HG03097 (cell line): ENCODE measurements around the gene ARHGEF7.
"Not testable (repeated sequence)": the region's sequence is repeated elsewhere in the genome, so short reads cannot be mapped to it uniquely, and the experiment has no call there.

Experiments used
- ATAC-seq: cut with Tn5 transposase; IDR thresholded peaks from one replicate; pipeline ENCODE4 v1.9.1; 2021; ENCODE audit not compliant: unreplicated experiment, low FRiP score

Gene ARHGEF7, protein sequence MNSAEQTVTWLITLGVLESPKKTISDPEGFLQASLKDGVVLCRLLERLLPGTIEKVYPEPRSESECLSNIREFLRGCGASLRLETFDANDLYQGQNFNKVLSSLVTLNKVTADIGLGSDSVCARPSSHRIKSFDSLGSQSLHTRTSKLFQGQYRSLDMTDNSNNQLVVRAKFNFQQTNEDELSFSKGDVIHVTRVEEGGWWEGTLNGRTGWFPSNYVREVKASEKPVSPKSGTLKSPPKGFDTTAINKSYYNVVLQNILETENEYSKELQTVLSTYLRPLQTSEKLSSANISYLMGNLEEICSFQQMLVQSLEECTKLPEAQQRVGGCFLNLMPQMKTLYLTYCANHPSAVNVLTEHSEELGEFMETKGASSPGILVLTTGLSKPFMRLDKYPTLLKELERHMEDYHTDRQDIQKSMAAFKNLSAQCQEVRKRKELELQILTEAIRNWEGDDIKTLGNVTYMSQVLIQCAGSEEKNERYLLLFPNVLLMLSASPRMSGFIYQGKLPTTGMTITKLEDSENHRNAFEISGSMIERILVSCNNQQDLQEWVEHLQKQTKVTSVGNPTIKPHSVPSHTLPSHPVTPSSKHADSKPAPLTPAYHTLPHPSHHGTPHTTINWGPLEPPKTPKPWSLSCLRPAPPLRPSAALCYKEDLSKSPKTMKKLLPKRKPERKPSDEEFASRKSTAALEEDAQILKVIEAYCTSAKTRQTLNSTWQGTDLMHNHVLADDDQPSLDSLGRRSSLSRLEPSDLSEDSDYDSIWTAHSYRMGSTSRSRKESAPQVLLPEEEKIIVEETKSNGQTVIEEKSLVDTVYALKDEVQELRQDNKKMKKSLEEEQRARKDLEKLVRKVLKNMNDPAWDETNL

DNA sequence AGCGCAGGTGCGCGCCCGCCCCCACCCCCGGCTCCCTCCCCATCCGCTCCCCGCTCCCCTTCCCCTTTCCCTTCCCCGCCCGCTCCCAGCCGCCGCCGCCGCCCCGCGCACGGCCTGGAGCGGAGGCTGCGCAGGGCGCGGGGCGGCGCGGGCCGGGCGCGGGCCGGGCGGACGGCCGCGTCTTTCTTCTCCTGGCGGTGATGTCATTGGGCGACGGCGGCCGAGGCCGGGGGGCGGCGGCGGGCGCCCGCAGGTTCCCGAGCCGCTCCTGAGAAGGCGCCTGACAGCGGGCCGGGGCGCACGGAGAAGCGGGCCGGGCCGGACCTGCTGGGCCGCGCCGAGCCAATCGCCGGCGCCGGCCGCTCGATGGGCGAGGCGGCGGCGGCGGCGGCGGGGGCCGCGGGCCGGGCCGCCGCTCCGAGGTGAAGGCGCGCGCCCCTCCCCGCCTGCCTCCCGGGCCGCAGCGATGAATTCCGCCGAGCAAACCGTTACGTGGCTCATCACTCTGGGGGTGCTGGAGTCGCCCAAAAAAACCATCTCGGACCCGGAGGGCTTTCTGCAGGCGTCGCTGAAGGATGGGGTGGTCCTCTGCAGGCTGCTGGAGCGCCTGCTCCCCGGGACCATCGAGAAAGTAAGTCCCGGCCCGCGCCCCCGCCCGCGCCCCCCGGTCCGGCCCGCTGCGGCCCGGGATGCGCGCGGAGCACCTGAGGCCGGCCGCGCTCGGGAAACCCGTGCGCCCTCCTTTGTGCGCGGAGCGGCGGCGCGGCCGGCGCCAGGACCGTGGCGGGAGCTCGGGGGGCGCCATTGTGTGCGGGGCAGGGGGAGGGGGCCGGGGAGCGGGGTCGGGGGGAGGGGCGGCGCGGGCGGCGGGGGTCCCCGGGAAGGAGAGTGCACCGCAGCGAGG, at the start of gene ARHGEF7:
ARHGEF7 (plus strand) TSS at position 250 of the 904 bp plus-strand sequence; CDS start at position 467, 217 bp downstream.
- ATAC-seq: no peak

DNA sequence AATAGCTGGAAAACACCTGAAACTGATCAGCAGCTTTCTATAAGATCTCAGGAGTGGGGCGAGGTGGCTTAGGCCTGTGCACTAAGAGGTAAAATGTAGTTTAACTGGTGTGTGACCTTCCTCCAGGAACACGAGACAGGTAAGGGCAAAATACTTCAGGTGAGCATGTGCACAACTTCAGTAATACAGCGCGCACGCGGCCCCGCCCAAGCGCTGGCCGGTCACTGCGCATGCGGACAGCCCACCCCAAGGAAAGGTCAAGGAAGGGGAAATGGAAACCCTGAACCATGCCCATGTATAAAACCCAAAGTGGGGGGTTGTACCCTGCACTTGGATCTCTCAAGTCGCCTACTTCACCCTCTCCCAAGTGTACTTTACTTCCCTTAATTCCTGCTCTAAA, 49.4 kb upstream of the ARHGEF7 start:
- no peak for ATAC-seq

DNA sequence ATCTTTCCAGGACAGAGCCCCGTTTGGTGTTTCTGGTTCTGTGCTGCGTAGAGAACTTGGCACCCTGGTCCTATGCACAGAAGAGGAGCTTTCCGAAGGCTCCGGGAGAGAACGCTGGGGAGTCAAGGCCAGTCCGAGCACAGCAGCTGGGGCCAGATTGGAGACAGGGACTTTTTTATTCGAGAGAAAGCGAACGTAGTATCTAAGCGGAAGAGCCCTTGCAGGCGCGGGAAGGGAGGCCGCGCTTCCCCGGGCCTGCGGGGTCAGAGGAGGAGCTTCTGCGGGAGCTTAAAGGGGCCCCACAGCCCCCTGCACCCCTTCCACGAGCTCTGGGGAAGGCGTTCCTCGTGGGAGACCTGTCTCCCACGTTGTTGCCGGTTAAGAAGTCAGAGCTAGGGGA, 48.6 kb upstream of the ARHGEF7 start:
- ATAC-seq: no peak

DNA sequence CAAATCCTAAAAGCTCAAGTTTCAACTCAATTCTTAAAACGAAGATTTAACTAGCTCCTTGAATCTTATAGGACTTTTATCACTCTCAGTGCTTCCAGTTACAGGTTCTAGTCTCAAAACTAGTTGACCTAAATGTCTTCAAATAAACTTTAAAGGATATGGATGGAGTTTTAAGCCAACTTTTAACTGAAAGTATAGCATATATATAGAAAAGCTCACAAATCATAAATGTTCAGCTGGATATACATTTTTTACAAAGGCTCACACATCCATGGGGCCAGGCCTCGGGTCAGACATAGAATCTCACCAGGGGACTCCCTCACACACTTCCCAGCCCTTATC, 47.1 kb upstream of the ARHGEF7 start:
- ATAC-seq: no peak

DNA sequence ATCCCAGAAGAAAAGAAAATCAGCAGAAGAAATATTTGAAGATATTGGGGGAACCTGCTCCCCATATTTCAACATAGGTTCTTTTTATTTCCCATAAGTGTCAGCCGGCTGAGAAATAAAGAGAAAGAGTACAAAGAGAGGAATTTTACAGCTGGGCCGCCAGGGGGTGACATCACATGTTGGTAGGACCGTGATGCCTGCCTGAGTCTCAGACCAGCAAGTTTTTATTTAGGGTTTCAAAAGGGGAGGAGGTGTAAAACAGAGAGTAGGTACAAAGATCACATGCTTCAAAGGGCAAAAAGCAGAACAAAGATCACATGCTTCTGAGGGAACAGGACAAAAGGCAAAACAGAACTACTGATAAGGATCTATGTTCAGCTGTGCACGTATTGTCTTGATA, 44.0 kb upstream of the ARHGEF7 start:
- ATAC-seq: not testable (repeated sequence)

DNA sequence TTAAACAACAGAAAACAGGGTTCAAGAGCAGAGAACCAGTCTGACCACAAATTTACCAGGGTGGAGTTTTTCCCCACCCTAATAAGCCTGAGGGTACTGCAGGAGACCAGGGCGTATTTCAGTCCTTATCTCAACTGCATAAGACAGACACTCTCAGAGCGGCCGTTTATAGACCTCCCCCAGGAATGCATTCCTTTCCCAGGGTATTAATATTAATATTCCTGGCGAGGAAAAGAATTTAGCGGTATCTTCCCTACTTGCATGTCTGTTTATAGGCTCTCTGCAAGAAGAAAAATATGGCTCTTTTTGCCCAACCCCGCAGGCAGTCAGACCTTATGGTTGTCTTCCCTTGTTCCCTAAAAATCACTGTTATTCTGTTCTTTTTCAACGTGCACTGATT, 43.6 kb upstream of the ARHGEF7 start:
- ATAC-seq: not testable (repeated sequence)

DNA sequence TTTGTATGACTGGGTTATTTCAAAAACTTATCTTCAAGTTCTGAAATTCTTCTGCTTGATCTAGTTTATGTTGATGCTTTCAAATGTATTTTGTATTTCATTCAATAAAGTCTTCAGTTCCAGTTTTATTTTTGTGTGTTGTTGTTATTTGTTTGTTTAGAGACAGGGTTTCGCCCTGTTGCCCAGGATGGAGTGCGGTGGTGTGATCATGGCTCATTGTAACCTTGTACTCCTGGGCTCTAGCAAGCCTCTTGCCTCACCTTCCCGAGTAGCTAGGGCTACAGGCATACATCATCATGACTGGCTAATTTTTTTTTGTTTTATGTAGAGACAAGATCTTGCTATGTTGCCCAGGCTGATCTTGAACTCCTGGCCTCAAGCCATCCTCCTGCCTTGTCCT, 40.3 kb upstream of the ARHGEF7 start:
- no peak for ATAC-seq

DNA sequence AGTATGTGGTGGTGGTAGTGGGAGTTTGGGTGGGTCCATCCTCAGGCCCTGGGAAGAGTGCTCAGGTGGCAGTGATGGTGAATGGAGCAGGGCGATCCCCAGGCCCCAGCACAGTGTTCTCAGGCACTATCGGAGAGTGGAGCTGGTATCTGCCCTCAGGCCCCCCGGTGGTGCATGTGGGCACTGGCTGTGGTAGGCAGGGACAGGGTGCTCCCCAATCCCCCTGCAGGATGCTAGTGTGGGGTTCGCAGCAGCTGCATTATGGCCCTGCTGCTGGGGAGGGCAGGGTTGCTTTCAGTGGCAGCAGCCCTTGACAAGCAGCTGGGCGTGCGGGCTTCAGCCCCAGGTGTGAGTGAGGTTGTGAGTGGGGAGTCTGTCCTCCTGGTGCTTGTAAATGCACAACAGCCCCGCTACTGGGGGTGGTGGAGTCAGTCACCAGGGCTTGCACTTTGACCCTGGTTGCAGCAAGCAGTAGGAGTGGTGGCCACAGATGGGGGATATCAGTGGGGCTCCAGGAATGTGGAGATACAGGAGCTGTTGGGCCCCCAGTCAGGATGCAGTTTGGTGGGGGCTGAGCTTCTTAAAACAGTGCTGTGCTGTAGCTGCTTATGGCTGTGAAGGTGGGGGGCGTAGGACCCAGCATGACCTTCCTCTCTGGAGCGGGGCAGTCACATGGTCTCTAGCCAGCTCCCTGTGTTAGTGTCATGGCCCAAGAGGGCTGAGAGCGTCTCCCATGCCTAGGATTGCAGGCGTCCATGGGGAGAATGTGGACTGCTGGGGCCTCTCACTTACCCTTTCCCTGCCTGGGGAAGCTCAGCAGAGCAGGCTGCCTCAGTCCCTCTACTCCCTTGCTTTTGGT, 38.7 kb upstream of the ARHGEF7 start:
- no peak for ATAC-seq

DNA sequence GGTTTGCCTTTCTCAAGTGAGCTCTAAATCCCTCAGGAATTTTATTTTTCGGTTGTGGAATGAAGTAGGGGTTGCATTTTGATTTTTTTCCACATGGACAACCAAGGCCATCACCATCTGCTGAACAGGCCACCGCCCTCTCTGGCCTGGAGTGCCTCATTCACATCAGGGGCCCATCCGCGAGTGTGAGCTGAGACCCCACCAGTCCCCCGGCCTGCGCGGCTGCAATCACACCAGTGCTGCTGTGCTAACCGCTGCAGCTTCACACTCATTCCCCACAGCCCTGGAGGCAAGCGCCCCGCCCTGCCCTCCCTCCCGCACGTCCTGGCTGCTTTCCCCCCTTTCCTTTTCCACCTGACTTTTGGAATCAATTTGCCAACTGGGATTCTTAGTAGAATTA, 35.7 kb upstream of the ARHGEF7 start:
- ATAC-seq: no peak

DNA sequence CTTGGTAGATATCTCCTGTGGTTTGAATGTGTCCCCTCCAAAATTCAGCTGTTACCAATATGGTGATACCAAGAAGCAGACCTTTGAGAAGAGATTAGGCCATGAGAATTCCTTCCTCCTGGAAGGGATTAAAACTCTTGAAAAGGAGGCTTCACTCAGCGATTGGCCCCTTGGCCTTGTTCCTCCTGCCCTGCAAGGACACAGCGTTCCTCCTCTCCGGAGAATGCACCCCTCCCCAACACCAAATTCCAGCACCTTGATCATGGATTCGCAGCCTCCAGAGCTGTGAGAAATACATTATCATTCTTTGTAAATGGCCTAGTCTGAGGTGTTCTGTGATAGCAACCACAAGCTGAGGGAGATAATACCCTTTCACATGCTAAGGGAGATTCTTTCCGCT, 34.5 kb upstream of the ARHGEF7 start:
- ATAC-seq: no peak

DNA sequence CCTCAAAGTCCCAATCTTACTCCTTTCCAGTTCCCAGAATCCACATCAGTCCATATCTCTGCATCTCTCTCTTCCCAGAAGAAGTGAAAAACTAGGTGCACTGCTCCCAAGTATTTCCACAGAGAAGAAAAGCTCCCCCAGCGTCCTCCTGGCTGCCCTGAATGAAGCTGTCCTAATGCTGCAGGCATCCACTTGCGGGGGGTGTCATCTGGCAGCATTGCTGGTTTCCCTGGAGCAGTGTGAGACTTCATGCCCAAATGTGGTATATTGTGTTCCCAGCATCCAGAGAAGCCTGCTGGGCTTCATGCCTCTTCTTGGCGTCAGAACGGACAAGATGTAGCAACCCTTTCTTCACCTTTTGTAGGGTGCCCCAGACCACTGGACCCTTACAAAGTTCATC, 32.9 kb upstream of the ARHGEF7 start:
- ATAC-seq: no peak

DNA sequence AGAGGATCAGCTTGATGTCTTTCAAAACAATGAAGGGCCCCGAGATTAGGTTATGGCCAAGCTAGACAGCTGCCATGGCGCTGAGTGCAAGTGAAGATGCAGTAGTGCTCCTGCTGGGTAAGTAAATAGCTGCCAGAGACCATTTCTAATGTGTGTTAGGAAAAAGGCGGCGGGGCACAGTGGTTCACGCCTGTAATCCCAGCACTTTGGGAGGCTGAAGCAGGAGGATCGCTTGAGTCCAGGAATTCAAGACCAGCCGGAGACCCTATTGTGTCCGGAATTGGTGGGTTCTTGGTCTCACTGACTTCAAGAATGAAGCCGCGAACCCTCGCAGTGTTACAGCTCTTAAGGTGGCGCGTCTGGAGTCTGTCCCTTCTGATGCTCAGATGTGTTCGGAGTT, 32.3 kb upstream of the ARHGEF7 start:
- not testable (repeated sequence) for ATAC-seq

DNA sequence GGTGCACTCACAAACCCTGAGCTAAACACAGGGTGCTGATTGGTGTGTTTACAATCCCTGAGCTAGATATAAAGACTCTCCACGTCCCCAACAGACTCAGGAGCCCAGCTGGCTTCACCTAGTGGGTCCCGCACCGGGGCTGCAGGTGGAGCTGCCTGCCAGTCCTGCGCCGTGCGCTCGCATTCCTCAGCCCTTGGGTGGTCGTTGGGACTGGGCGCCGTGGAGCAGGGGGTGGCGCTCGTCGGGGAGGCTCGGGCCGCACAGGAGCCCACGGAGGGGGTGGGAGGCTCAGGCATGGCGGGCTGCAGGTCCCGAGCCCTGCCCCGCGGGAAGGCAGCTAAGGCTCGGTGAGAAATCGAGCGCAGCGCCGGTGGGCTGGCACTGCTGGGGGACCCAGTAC, 31.4 kb upstream of the ARHGEF7 start:
- ATAC-seq: not testable (repeated sequence)

DNA sequence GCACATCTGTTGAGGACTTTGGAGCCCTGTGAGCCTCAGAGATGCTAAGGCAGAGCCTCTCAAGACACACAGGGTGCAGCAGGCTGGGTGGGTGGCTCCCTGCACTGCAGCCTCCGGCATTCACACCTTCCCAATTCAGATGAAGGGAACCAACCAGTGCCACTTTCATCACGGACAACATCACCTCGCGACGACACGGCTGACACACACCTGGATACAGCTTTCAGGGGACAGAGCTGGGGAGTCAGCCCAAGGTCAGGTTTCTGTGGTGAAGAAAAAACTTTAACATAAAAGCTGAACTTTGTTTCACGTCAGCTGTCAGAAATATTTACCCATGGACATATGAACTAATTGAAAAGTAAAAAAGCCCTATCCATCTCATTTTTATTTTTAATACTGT, 24.9 kb upstream of the ARHGEF7 start:
- no peak for ATAC-seq

DNA sequence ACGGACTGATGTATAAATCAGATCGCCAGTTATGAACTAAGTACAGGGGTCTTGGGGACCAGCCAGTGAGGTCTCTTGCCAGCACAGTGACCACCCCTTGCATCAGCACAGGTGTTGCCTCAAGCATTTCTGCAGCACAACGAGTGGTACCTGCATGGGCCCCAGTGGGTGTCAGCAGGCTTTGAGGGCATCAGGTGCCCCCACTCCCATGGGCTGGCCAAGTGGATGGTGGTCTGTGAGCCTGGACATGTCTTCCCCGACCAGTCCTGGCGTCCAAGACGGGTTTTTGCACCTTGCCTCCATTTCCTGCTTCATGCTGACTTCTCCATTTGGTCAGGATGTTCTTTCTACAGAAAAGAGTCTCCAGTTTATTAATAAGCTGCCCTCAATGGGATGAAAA, 22.4 kb upstream of the ARHGEF7 start:
- ATAC-seq: no peak

DNA sequence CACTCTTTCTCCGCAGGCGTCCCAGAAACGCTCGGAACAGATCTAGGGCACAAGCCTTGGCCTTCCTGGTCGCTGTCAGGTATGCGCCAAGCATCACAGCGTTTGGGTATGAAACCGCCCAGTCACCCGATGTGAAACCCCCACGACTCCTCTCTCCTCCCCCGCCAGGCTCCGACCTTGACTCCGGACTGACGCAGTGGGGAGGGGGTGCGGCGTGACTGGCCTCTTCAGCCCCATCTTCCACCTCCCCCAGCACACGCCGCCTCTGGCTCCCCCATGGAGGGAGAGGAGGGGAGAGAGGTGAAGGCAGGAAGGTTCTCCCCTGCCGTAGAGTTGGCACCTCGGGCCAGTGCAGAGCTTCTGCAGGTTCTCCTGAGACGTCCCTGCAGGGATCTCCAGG, 22.0 kb upstream of the ARHGEF7 start:
- no peak for ATAC-seq

DNA sequence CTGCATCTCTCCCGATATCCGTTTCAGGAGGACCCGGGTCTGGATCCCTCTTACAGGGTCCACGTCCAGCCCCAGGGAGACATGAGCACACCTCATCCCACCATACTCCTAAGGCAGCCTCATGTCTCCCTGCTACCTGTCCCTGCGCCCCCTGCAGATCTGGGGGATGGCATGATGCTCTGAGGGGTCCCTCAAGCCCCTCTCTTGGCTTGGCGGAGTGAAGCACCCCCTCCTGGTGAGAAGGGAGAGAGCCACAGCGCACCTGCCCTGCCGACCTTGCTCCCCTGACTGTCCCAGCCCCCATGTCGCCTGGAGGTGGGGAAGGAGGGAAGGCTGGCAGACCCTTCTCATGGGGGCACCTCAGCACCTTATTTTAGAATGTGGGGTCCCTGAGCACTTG, 21.5 kb upstream of the ARHGEF7 start:
- no peak for ATAC-seq

DNA sequence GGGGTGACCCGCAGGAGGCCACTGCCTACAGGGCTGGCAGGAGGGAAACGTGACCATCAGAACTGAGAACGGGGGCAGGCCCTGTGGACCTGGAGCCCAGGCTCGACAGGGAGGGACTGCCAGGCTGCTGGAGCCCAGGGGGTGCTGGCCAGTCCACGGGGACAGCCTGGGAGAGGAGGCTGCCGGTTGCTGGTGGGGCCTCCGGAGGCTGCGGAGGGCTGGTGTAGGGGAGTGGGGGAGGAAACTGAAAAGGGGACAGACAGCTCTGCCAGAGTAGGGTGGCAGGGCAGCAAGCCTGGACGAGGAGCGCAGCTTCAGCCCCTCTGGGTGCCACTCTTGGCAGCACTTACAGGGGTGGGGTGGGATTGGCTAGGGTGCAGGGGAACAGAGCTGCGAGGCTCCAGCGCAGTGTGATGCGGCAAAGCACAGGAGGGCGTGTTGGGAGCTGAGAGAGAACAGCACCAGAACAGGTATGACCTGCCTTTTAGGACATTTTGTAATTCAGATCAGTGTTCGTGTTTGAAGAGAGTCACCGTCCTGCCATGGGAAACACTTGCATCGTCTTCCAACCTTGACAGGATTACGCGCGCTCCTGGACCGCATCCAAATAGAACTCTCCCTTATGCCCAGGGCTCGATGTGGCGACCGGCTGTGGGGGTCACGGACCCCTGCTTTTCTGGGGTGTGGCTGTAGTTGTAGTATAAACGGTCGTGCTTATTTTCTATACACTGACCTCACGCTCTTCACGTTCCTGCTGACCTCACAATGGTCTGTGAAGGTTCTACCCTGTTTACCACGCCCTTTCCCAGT, 19.9 kb upstream of the ARHGEF7 start:
- ATAC-seq: no peak

DNA sequence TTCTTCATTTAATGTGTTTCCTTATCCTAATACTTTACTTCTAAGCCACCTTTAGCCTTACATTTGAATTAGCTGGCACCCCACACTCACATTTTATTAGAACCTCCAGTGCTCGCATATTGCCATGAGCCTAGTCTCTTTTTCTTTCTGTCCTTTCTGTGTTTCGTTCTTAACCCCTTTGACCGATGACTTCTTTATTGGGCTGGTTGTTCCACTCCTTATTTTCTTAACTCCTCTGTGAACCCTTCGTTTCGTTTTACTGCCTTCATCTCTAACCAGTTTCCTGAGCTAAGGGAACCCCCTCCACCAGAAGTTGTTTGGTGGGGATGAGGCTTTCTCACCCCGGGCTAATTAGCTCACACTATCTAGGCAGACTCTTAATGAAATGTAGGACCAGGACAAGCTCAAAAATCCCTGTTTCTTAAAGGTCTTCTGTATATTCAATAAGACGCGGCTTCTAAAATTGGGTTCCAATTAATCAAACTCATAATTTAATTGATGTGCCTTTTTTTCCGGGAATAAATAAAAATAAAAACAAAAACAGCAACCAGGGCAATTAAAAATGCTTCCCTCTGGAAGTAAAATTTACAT, 19.1 kb upstream of the ARHGEF7 start:
- no peak for ATAC-seq
